Cardiac ventricle fibroblast (primary cell): Measurements from ENCODE around the gene NEU1. TPM values are rescaled to one million over a fixed set of nuclear protein-coding genes. Genes with fewer than 3 reads are reported as not detected.

Experiments used
- total RNA-seq: library from RNA; depleted of rRNA; stranded (reverse); fragments of >200 nt; gene quantifications from 2 replicates; pipeline ENCODE4 v1.2.3, GENCODE V29; 2015

Gene NEU1
- 36.7 and 43.2 TPM in 2 replicates for total RNA-seq

GRCh38 chr6:31862344-31863235 is at the start of gene NEU1:
Gene NEU1 (minus strand): TSS chr6:31862821. CDS start chr6:31862776, 45 bp downstream.

GRCh38 chr6:31901953-31902643 is 39.5 kb upstream of the NEU1 start, which contains the start of gene ZBTB12:
Gene ZBTB12 (minus strand): TSS chr6:31902086. CDS start chr6:31901305, 781 bp downstream.

DNA sequence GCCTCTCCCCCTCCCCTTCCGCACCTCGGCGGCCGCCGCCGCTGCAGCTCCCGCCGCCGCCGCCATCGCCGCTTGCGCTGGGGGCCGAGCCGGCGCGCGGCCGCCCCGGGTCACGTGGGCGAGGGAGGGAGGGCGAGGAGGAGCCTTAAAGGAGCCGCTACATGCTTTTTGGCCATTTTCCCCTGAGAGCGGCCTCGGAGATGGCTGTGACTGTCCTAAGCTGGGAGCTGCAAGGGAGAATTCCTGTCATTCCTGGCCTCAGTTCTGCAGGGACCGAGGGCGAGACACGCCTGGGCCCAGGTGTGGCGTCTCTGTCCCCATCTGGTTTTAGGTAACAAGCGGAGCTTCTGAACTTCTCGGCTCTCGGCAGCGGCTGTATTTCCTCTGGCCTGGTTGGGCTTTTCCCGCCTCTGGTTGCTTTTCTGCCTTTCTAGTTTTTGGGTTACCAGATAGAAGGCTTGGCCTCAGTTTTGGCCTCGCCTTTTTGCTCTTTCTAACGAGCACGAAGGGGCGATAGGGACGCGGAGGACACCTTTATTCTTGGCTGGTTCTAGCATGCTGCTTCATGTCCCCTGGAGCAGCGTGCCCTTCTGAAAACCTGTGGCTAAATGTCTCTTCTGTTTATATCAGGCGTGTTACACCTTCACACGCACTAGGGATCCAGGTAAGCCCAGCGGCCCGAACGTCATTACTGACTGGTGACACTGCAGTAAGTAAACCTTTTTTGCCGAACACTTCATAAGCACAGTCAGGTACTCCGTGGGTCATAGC is 35.2 kb upstream of the NEU1 start, which contains the start of gene EHMT2:
Gene EHMT2 (minus strand): TSS at position 87 of the 771 bp plus-strand sequence. CDS start 21 bp downstream, at position 66.

DNA sequence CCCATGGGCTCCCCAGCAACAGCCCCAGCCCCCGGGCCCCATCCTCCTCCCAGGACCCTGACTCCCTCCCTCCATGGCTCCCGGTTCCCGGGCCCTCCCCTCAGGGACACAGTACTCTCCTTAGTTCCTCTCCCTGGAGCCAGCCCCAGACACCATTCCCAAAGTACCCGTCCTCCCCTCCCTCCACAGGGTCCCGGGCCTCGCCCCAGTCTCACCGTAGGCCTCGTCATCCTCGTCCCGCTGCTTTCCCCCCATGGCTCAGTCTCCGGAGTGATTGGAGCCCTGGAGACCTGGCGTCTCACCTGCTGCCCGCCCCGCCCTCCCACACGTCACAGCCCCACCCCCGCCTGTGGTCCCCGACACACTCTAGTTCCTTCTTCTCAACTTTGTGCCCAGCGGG is 16.1 kb upstream of the NEU1 start, which contains the start of gene SLC44A4:
Gene SLC44A4 (minus strand): TSS at position 272 of the 400 bp plus-strand sequence. CDS start 17 bp downstream, at position 255.

GRCh38 chr6:31827286-31828079 is 35.1 kb downstream of the NEU1 start, which contains the start of gene HSPA1B:
Gene HSPA1B (plus strand): TSS chr6:31827738. CDS start chr6:31827951, 213 bp downstream.

DNA sequence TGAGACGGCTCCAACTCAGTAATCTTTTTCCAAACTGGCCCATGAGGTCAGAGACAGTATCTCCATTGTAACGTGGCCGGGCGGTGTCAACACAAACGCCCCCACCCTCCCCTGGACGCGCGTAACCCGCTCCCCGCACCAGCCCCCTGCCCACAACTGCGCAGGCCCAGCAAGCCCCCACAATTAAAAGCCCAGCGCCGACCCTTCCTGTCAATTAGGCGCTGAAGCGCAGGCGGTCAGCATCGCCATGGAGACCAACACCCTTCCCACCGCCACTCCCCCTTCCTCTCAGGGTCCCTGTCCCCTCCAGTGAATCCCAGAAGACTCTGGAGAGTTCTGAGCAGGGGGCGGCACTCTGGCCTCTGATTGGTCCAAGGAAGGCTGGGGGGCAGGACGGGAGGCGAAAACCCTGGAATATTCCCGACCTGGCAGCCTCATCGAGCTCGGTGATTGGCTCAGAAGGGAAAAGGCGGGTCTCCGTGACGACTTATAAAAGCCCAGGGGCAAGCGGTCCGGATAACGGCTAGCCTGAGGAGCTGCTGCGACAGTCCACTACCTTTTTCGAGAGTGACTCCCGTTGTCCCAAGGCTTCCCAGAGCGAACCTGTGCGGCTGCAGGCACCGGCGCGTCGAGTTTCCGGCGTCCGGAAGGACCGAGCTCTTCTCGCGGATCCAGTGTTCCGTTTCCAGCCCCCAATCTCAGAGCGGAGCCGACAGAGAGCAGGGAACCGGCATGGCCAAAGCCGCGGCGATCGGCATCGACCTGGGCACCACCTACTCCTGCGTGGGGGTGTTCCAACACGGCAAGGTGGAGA is 47.4 kb downstream of the NEU1 start, which contains the start of the genes HSPA1A and HSPA1L:
Gene HSPA1A (plus strand): TSS at position 519 of the 814 bp plus-strand sequence. CDS start 214 bp downstream, at position 733.
Gene HSPA1L (minus strand): TSS at position 259 of the 814 bp plus-strand sequence. CDS start 3,311 bp downstream, outside the sequence.

Other genes starting within 250 kb of the NEU1 start
- not detected in 2 replicates for gene AIF1, start 247.6 kb downstream of the NEU1 start, total RNA-seq
- gene PRRC2A, start 242.1 kb downstream of the NEU1 start, total RNA-seq: 66.0 and 73.3 TPM in 2 replicates
- 169 and 177 TPM in 2 replicates for gene BAG6, start 210.2 kb downstream of the NEU1 start, total RNA-seq
- gene APOM, start 206.9 kb downstream of the NEU1 start, total RNA-seq: 2.0 and 2.3 TPM in 2 replicates
- 18.5 and 21.9 TPM in 2 replicates for gene C6orf47, start 202.0 kb downstream of the NEU1 start, total RNA-seq
- 21.4 and 23.7 TPM in 2 replicates for gene GPANK1, start 197.8 kb downstream of the NEU1 start, total RNA-seq
- gene CSNK2B, start 196.7 kb downstream of the NEU1 start, total RNA-seq: 208 and 235 TPM in 2 replicates
- gene LY6G5B, start 192.8 kb downstream of the NEU1 start, total RNA-seq: 0.44 and 0.50 TPM in 2 replicates
- 0.34 TPM in 1 of 2 replicates, not detected in the other for gene LY6G5C, start 181.8 kb downstream of the NEU1 start, total RNA-seq
- gene ABHD16A, start 159.5 kb downstream of the NEU1 start, total RNA-seq: 19.1 and 24.3 TPM in 2 replicates
- not detected in 2 replicates for gene LY6G6F, start 156.0 kb downstream of the NEU1 start, total RNA-seq
- gene LY6G6D, start 147.5 kb downstream of the NEU1 start, total RNA-seq: not detected in 2 replicates
- gene LY6G6C, start 141.1 kb downstream of the NEU1 start, total RNA-seq: not detected in 2 replicates
- gene MPIG6B, start 139.4 kb downstream of the NEU1 start, total RNA-seq: 0.06 TPM in 1 of 2 replicates, not detected in the other
- gene DDAH2, start 133.5 kb downstream of the NEU1 start, total RNA-seq: 48.5 and 60.7 TPM in 2 replicates
- gene CLIC1, start 126.3 kb downstream of the NEU1 start, total RNA-seq: 293 and 305 TPM in 2 replicates
- gene MSH5, start 122.8 kb downstream of the NEU1 start, total RNA-seq: 1.6 and 4.2 TPM in 2 replicates
- gene SAPCD1, start 100.2 kb downstream of the NEU1 start, total RNA-seq: 0.44 and 0.50 TPM in 2 replicates
- 0.10 and 0.12 TPM in 2 replicates for gene VWA7, start 85.5 kb downstream of the NEU1 start, total RNA-seq
- gene VARS1, start 67.1 kb downstream of the NEU1 start, total RNA-seq: 54.7 and 63.3 TPM in 2 replicates
- gene LSM2, start 55.9 kb downstream of the NEU1 start, total RNA-seq: 36.0 and 38.2 TPM in 2 replicates
- gene HSPA1L, start 47.5 kb downstream of the NEU1 start, total RNA-seq: 0.62 and 1.7 TPM in 2 replicates
- 93.9 and 97.6 TPM in 2 replicates for gene HSPA1A, start 47.3 kb downstream of the NEU1 start, total RNA-seq
- gene HSPA1B, start 35.1 kb downstream of the NEU1 start, total RNA-seq: 101 and 110 TPM in 2 replicates
- gene SLC44A4, start 16.2 kb upstream of the NEU1 start, total RNA-seq: not detected in 2 replicates
- 29.5 and 47.8 TPM in 2 replicates for gene EHMT2, start 34.9 kb upstream of the NEU1 start, total RNA-seq
- gene ZBTB12, start 39.3 kb upstream of the NEU1 start, total RNA-seq: 2.1 and 2.5 TPM in 2 replicates
- gene C2, start 64.9 kb upstream of the NEU1 start, total RNA-seq: 10.4 and 16.9 TPM in 2 replicates
- gene CFB, start 83.3 kb upstream of the NEU1 start, total RNA-seq: 47.7 and 56.5 TPM in 2 replicates
- gene NELFE, start 96.2 kb upstream of the NEU1 start, total RNA-seq: 55.8 and 57.5 TPM in 2 replicates
- 24.6 and 28.9 TPM in 2 replicates for gene SKIC2, start 96.4 kb upstream of the NEU1 start, total RNA-seq
- 11.5 and 15.8 TPM in 2 replicates for gene DXO, start 109.3 kb upstream of the NEU1 start, total RNA-seq
- 39.7 and 65.0 TPM in 2 replicates for gene C4A, start 119.2 kb upstream of the NEU1 start, total RNA-seq
- 25.2 and 46.6 TPM in 2 replicates for gene C4B, start 152.0 kb upstream of the NEU1 start, total RNA-seq
- 0.15 TPM in 1 of 2 replicates, not detected in the other for gene CYP21A2, start 175.6 kb upstream of the NEU1 start, total RNA-seq
- gene TNXB, start 246.5 kb upstream of the NEU1 start, total RNA-seq: 35.8 and 38.3 TPM in 2 replicates